Neural progenitor cell (in vitro differentiated cells): Measurements from ENCODE around the gene TPD52L1. TPM values are rescaled to one million over a fixed set of nuclear protein-coding genes. Genes with fewer than 3 reads are reported as not detected.

ENCODE experiments used
- DNase-seq: peaks from one replicate; pipeline ENCODE4 v3.0.0-alpha.2; 2016; ENCODE audit warnings: low spot score
- H2AFZ ChIP-seq: fragments of 200-600 bp; sonication (generic); replicated peaks from 2 replicates; pipeline ENCODE4 v1.6.1; 2016; ENCODE audit warnings: antibody characterized with exemption
- H3F3A ChIP-seq: fragments of 200-600 bp; sonication (generic); 2 replicates; pipeline ENCODE4 v1.6.1; 2016; ENCODE audit warnings: antibody characterized with exemption, low read depth
- H3K27ac ChIP-seq: fragments of 200-600 bp; sonication (generic); 2 replicates; pipeline ENCODE4 v1.5.1; 2016; ENCODE audit warnings: mild to moderate bottlenecking
- H3K27me3 ChIP-seq: fragments of 200-600 bp; sonication (generic); 2 replicates; pipeline ENCODE4 v1.6.1; 2016; ENCODE audit warnings: mild to moderate bottlenecking, moderate library complexity
- H3K36me3 ChIP-seq: fragments of 200-600 bp; sonication (generic); 2 replicates; pipeline ENCODE4 v1.5.1; 2016
- H3K4me1 ChIP-seq: fragments of 200-600 bp; sonication (generic); 2 replicates; pipeline ENCODE4 v1.6.1; 2016; ENCODE audit warnings: mixed run types
- H3K4me2 ChIP-seq: fragments of 200-600 bp; sonication (generic); 2 replicates; pipeline ENCODE4 v1.6.1; 2016
- H3K4me3 ChIP-seq: fragments of 200-600 bp; sonication (generic); 2 replicates; pipeline ENCODE4 v1.5.1; 2016
- H3K79me2 ChIP-seq: fragments of 200-600 bp; sonication (generic); 2 replicates; pipeline ENCODE4 v1.6.1; 2016; ENCODE audit warnings: low read depth
- H3K9ac ChIP-seq: fragments of 200-600 bp; sonication (generic); 2 replicates; pipeline ENCODE4 v1.6.1; 2016
- H3K9me3 ChIP-seq: fragments of 200-600 bp; sonication (generic); 2 replicates; pipeline ENCODE4 v1.5.1; 2016; ENCODE audit warnings: low read depth
- H4K20me1 ChIP-seq: fragments of 200-600 bp; sonication (generic); 2 replicates; pipeline ENCODE4 v1.6.1; 2016; ENCODE audit warnings: low read depth
- H3K27ac Mint-ChIP-seq: 3 replicates; pipeline ENCODE4 v1.8.0; 2021; ENCODE audit warnings: mixed read lengths
- H3K27me3 Mint-ChIP-seq: 2 replicates; pipeline ENCODE4 v1.8.0; 2022; ENCODE audit warnings: low read depth, mild to moderate bottlenecking, inconsistent platforms, moderate library complexity, mixed read lengths; ENCODE audit not compliant: insufficient read depth
- H3K36me3 Mint-ChIP-seq: 3 replicates; pipeline ENCODE4 v1.8.0; 2021; ENCODE audit warnings: mixed read lengths
- H3K4me1 Mint-ChIP-seq: 3 replicates; pipeline ENCODE4 v1.8.0; 2021; ENCODE audit warnings: mixed read lengths
- H3K4me3 Mint-ChIP-seq: 3 replicates; pipeline ENCODE4 v1.8.0; 2021; ENCODE audit warnings: mild to moderate bottlenecking, moderate library complexity, mixed read lengths
- H3K9me3 Mint-ChIP-seq: 3 replicates; pipeline ENCODE4 v1.8.0; 2020; ENCODE audit warnings: mixed read lengths
- CTCF ChIP-seq: fragments of 200-600 bp; sonication (generic); IDR thresholded peaks from 2 replicates; pipeline ENCODE4 v1.5.1; 2017; ENCODE audit warnings: antibody characterized with exemption, mild to moderate bottlenecking
- EZH2 ChIP-seq: fragments of 200-600 bp; sonication (generic); IDR thresholded peaks from 2 replicates; pipeline ENCODE4 v1.6.1; 2017; ENCODE audit warnings: antibody characterized with exemption, mild to moderate bottlenecking, moderate library complexity
- EZH2phosphoT487 ChIP-seq: fragments of 200-600 bp; sonication (generic); IDR thresholded peaks from 2 replicates; pipeline ENCODE4 v1.6.1; 2017; ENCODE audit warnings: antibody characterized with exemption
- total RNA-seq: library from RNA; depleted of rRNA; stranded (reverse); fragments of >200 nt; gene quantifications from 2 replicates; pipeline ENCODE4 v1.2.3, GENCODE V29; 2015; ENCODE audit warnings: low replicate concordance

TPD52L1 gene
- total RNA-seq, 1 donor from 2014 or later = 9.5 TPM

GRCh38 chr6:125253881-125254280 lies 100.3 kb downstream of the TPD52L1 start:
- Histone ChIP-seq H3F3A (no peaks in the 10 kb centered on the region), H3K79me2 (no peaks in the 10 kb centered on the region), H3K27ac (no peak overlapping the region), H3K9me3 (no peaks in the 10 kb centered on the region), H3K4me1 (peaks cover 14% of the 10 kb centered on the region), H3K4me3 (no peak overlapping the region), H3K27me3 (no peaks in the 10 kb centered on the region), H2AFZ (no peak overlapping the region), H3K36me3 (no peaks in the 10 kb centered on the region), H4K20me1 (no peaks in the 10 kb centered on the region), H3K9ac (no peak overlapping the region), H3K4me2 (no peak overlapping the region)
- no peak for DNase-seq
- Mint-ChIP-seq H3K27me3 (no peaks in the 10 kb centered on the region), H3K4me3 (no peak overlapping the region), H3K36me3 (no peaks in the 10 kb centered on the region), H3K9me3 (no peaks in the 10 kb centered on the region), H3K4me1 (peaks cover 10% of the 10 kb centered on the region), H3K27ac (no peak overlapping the region)
- TF ChIP-seq EZH2phosphoT487 (no peak), EZH2 (no peak), CTCF (no peak)

DNA sequence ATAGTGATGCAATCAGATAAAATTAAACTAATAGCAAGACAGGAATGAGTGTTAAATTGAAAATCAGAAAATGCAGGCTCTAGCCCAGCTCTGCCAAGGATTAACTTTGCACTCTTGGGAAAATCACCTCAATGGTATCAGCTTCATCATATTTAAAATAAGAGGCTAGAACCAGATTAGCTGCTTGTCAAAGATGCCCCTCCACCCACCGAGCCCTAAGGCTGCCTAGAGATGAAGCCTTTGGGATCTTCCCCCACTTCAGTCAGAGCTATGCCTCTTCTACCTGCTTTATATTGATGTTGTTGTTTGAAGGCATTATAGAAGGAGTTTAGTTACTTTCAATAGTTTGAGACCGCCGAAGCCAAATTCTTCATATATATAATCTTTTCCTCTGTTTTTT lies 100.7 kb downstream of the TPD52L1 start:
- peaks cover 10% of the 10 kb centered on the region for H3K4me1 Mint-ChIP-seq

GRCh38 chr6:125255201-125255600 lies 101.6 kb downstream of the TPD52L1 start:
- H3K9ac ChIP-seq = no peak overlapping the region
- no peak overlapping the region for H2AFZ ChIP-seq
- Mint-ChIP-seq H3K27me3 (no peaks in the 10 kb centered on the region), H3K4me1 (peaks cover 10% of the 10 kb centered on the region), H3K4me3 (no peak overlapping the region), H3K9me3 (no peaks in the 10 kb centered on the region), H3K36me3 (no peaks in the 10 kb centered on the region), H3K27ac (no peak overlapping the region)
- no peak for DNase-seq
- no peak overlapping the region for H3K4me2 ChIP-seq
- H3K79me2 ChIP-seq = no peaks in the 10 kb centered on the region
- no peaks in the 10 kb centered on the region for H3F3A ChIP-seq
- TF ChIP-seq EZH2 (no peak), CTCF (no peak), EZH2phosphoT487 (no peak)
- no peaks in the 10 kb centered on the region for H3K36me3 ChIP-seq
- no peaks in the 10 kb centered on the region for H3K27me3 ChIP-seq
- no peaks in the 10 kb centered on the region for H4K20me1 ChIP-seq
- peaks cover 14% of the 10 kb centered on the region for H3K4me1 ChIP-seq
- H3K4me3 ChIP-seq = no peak overlapping the region
- no peaks in the 10 kb centered on the region for H3K9me3 ChIP-seq
- H3K27ac ChIP-seq = no peak overlapping the region

More for the DNA sequence above, 100.7 kb downstream of the TPD52L1 start:
- Histone ChIP-seq H3K4me3 (no peak overlapping the region), H3K27me3 (no peaks in the 10 kb centered on the region), H2AFZ (no peak overlapping the region), H4K20me1 (no peaks in the 10 kb centered on the region), H3K4me2 (no peak overlapping the region), H3K4me1 (peaks cover 14% of the 10 kb centered on the region), H3K27ac (no peak overlapping the region), H3K79me2 (no peaks in the 10 kb centered on the region), H3F3A (no peaks in the 10 kb centered on the region), H3K9me3 (no peaks in the 10 kb centered on the region), H3K36me3 (no peaks in the 10 kb centered on the region), H3K9ac (no peak overlapping the region)
- no peak for DNase-seq
- Mint-ChIP-seq H3K9me3 (no peaks in the 10 kb centered on the region), H3K27ac (no peak overlapping the region), H3K4me3 (no peak overlapping the region), H3K27me3 (no peaks in the 10 kb centered on the region), H3K36me3 (no peaks in the 10 kb centered on the region)
- TF ChIP-seq CTCF = no peak
- no peak for TF ChIP-seq EZH2
- TF ChIP-seq EZH2phosphoT487 = no peak
